Neural cell (in vitro differentiated cells): ENCODE measurements around the gene ARF1. TPM values are rescaled to one million over a fixed set of nuclear protein-coding genes. Genes with fewer than 3 reads are reported as not detected.
A peak's percentile ranks its signal among the peaks of the same experiment; 100 is the strongest.

Experiments
- H2AFZ ChIP-seq: fragments of 200-600, 300-800 bp; sonication (generic), shearing (Covaris generic); 2 replicates; pipeline ENCODE4 v1.6.0; 2014; ENCODE audit warnings: low read depth, mild to moderate bottlenecking, antibody characterized with exemption, low read length, moderate library complexity
- H3F3A ChIP-seq: fragments of 200-600 bp; shearing (Covaris generic); 2 replicates; pipeline ENCODE4 v1.6.1; 2016; ENCODE audit warnings: mild to moderate bottlenecking, moderate library complexity, mixed read lengths, antibody characterized with exemption, low read length; ENCODE audit not compliant: insufficient read depth, poor library complexity, severe bottlenecking
- H3K27ac ChIP-seq: fragments of 200-600, 300-800 bp; sonication (generic), shearing (Covaris generic); 2 replicates; pipeline ENCODE4 v1.5.1; 2014; ENCODE audit warnings: mild to moderate bottlenecking, low read length, moderate library complexity
- H3K27me3 ChIP-seq: fragments of 300-800, 200-600 bp; sonication (generic), shearing (Covaris generic); 2 replicates; pipeline ENCODE4 v1.6.0; 2014; ENCODE audit warnings: mild to moderate bottlenecking, low read depth, low read length, moderate library complexity; ENCODE audit not compliant: insufficient read depth
- H3K36me3 ChIP-seq: fragments of 300-800, 200-600 bp; sonication (generic), shearing (Covaris generic); 2 replicates; pipeline ENCODE4 v1.5.1; 2014; ENCODE audit warnings: mild to moderate bottlenecking, antibody characterized with exemption, low read length, moderate library complexity; ENCODE audit not compliant: insufficient read depth
- H3K4me2 ChIP-seq: fragments of 300-800, 200-600 bp; sonication (generic), shearing (Covaris generic); 2 replicates; pipeline ENCODE4 v1.6.0; 2014; ENCODE audit warnings: mild to moderate bottlenecking, low read length
- H3K4me3 ChIP-seq: fragments of 300-800, 200-600 bp; sonication (generic), shearing (Covaris generic); 2 replicates; pipeline ENCODE4 v1.5.1; 2014; ENCODE audit warnings: mild to moderate bottlenecking, low read length, moderate library complexity
- H3K79me2 ChIP-seq: fragments of 200-600 bp; shearing (Covaris generic); replicated peaks from 2 replicates; pipeline ENCODE4 v1.6.0; 2014; ENCODE audit warnings: mild to moderate bottlenecking, low read length, moderate library complexity; ENCODE audit not compliant: insufficient read depth
- H3K9ac ChIP-seq: fragments of 300-800, 200-600 bp; sonication (generic), shearing (Covaris generic); 2 replicates; pipeline ENCODE4 v1.6.1; 2016; ENCODE audit warnings: mild to moderate bottlenecking, low read length, mixed read lengths
- H3K9me2 ChIP-seq: fragments of 200-600 bp; shearing (Covaris generic); 2 replicates; pipeline ENCODE4 v1.6.1; 2016; ENCODE audit warnings: mild to moderate bottlenecking, low read length, mixed read lengths; ENCODE audit not compliant: insufficient read depth
- H3K9me3 ChIP-seq: fragments of 200-600, 300-800 bp; sonication (generic), shearing (Covaris generic); 2 replicates; pipeline ENCODE4 v1.6.1; 2016; ENCODE audit warnings: mild to moderate bottlenecking, mixed run types, low read length, moderate library complexity, mixed read lengths
- H4K20me1 ChIP-seq: fragments of 200-600 bp; shearing (Covaris generic); 2 replicates; pipeline ENCODE4 v1.6.1; 2016; ENCODE audit warnings: mild to moderate bottlenecking, mixed run types; ENCODE audit not compliant: insufficient read depth
- EP300 ChIP-seq: fragments of 450-650 bp; conservative IDR thresholded peaks from 2 replicates; pipeline ENCODE4 v1.6.1; 2014; ENCODE audit warnings: antibody characterized with exemption, mild to moderate bottlenecking, moderate library complexity; ENCODE audit not compliant: poor library complexity, severe bottlenecking
- EZH2 ChIP-seq: fragments of 200-600, 300-800 bp; shearing (Covaris generic), sonication (generic); IDR thresholded peaks from 2 replicates; pipeline ENCODE4 v1.6.1; 2014; ENCODE audit warnings: antibody characterized with exemption, low read length, borderline replicate concordance, mild to moderate bottlenecking; ENCODE audit not compliant: insufficient read depth, poor library complexity, severe bottlenecking
- MXI1 ChIP-seq: fragments of 450-650 bp; conservative IDR thresholded peaks from 2 replicates; pipeline ENCODE4 v1.6.1; 2014; ENCODE audit warnings: antibody characterized with exemption, mild to moderate bottlenecking; ENCODE audit not compliant: poor library complexity, severe bottlenecking
- POLR2AphosphoS5 ChIP-seq: IDR thresholded peaks from 2 replicates; pipeline ENCODE4 v1.6.1; 2012
- RAD21 ChIP-seq: fragments of 450-650 bp; conservative IDR thresholded peaks from 2 replicates; pipeline ENCODE4 v1.6.1; 2014; ENCODE audit warnings: antibody characterized with exemption, mild to moderate bottlenecking, moderate library complexity
- SMC3 ChIP-seq: fragments of 450-650 bp; conservative IDR thresholded peaks from 2 replicates; pipeline ENCODE4 v1.6.1; 2014; ENCODE audit warnings: antibody characterized with exemption, mild to moderate bottlenecking, moderate library complexity; ENCODE audit not compliant: poor library complexity
- TAF1 ChIP-seq: IDR thresholded peaks from 2 replicates; pipeline ENCODE4 v1.6.1; 2012; ENCODE audit warnings: low read depth
- polyA plus RNA-seq: library from polyadenylated mRNA; depleted of rRNA; stranded (reverse); fragments of >200 nt; gene quantifications from 2 replicates; pipeline ENCODE4 v1.2.3, GENCODE V29; 2014
- TF ChIP-seq, protein P1 (sequence below): fragments of 450-650 bp; IDR thresholded peaks from 2 replicates; pipeline ENCODE4 v1.5.1; 2014; ENCODE audit warnings: antibody characterized with exemption, mild to moderate bottlenecking, moderate library complexity; ENCODE audit not compliant: poor library complexity, severe bottlenecking
- TF ChIP-seq, protein P2 (sequence below): IDR thresholded peaks from 2 replicates; pipeline ENCODE4 v1.6.1; 2012; ENCODE audit warnings: borderline replicate concordance

ARF1 gene
- polyA plus RNA-seq, 1 donor from 2014 or later: 168 TPM

DNA sequence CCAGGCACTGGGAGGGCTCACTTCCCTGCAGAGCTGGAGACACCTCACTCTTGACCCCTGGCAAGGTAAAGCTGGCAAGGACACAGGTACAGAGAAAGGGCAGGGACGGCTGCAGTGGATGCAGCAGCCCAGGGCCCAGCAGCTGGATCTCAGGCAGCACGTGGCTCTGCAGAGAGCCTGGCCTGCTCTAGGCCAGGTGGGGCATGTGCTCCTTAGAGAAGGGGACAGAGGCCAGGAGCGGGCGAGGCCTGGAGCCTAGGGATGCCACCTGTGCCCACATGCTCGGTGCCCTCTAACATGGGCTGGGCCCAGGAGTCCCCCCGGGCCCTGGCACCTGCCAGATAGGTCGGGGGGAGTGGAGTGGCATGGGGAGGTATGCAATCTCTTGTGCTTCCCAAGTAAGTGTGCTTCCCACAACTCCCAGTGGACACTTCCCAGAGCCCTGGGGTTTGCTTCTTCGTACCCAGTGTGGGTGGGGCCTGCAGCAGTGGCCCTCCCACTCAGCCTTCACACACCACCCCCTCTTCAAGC is 45.7 kb upstream of the ARF1 start:
- Histone ChIP-seq H4K20me1 (no peaks in the 10 kb centered on the region), H3K4me2 (no peak overlapping the region), H3F3A (no peaks in the 10 kb centered on the region), H3K27ac (no peak overlapping the region), H3K9ac (no peak overlapping the region), H3K79me2 (no peaks in the 10 kb centered on the region), H3K9me3 (no peaks in the 10 kb centered on the region), H3K9me2 (no peaks in the 10 kb centered on the region), H3K36me3 (no peaks in the 10 kb centered on the region), H3K27me3 (peaks cover 11% of the 10 kb centered on the region), H2AFZ (no peak overlapping the region), H3K4me3 (no peak overlapping the region)
- no peak for TF ChIP-seq EZH2
- TF ChIP-seq POLR2AphosphoS5: no peak

DNA sequence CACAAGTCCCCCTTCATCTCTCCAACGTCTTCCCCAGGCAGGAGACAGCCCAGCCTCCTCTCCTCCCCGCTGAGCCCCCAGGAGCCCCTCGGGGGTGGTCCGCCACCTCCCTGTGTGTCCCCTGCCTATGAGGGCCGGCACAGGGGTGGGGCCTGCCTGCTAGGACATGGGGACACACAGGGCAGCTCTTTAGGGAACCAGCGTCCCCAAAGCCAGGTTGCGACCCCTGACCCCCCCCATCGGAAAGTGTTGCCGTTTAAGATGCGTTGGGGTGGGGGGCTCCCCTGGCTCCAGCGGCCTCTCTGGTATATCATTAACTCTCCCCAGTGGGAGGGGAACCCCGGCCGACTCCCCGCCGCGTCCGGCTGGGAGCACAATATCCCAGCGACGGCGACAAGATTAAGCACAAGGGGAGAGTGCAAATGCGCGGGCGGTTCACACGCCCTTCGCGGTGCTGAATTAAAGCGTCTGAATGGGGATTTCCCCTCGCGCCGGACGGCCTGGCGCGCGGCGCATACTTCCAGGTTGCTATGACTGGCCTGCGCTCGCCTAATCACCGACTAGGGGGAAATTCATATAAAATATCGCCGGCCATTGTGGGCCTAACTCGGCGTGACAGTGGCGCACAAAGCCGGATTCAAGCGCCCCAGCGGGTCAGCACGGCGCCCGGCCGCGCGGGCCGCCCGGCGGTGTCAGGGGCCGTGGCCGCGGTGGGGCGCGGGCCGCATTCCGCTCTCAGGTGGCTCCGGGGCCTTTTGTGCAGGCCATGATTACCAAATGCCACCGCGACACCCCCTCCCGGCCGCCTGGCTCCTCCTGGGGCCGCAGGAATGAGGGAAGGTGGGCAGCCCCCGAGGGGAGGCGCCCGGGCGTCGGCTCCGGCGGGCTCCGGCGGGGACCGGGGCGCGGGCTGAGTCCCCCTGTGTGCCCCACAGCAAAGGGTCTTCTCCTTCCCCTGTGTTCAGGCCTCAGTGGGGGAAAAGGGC is 44.8 kb upstream of the ARF1 start:
- Histone ChIP-seq H3K9me3 (no peaks in the 10 kb centered on the region), H4K20me1 (no peaks in the 10 kb centered on the region), H3K27me3 (peaks cover 11% of the 10 kb centered on the region), H3K4me3 (peak overlapping the region; percentile 28), H3K27ac (no peak overlapping the region), H3K9me2 (no peaks in the 10 kb centered on the region), H3K9ac (no peak overlapping the region), H2AFZ (no peak overlapping the region), H3K4me2 (no peak overlapping the region), H3F3A (no peaks in the 10 kb centered on the region), H3K36me3 (no peaks in the 10 kb centered on the region), H3K79me2 (no peaks in the 10 kb centered on the region)
- TF ChIP-seq EZH2 (no peak), SMC3 (no peak), RAD21 (no peak), MXI1 (no peak), EP300 (no peak), POLR2AphosphoS5 (no peak), TAF1 (no peak)
- TF ChIP-seq, protein P1, sequence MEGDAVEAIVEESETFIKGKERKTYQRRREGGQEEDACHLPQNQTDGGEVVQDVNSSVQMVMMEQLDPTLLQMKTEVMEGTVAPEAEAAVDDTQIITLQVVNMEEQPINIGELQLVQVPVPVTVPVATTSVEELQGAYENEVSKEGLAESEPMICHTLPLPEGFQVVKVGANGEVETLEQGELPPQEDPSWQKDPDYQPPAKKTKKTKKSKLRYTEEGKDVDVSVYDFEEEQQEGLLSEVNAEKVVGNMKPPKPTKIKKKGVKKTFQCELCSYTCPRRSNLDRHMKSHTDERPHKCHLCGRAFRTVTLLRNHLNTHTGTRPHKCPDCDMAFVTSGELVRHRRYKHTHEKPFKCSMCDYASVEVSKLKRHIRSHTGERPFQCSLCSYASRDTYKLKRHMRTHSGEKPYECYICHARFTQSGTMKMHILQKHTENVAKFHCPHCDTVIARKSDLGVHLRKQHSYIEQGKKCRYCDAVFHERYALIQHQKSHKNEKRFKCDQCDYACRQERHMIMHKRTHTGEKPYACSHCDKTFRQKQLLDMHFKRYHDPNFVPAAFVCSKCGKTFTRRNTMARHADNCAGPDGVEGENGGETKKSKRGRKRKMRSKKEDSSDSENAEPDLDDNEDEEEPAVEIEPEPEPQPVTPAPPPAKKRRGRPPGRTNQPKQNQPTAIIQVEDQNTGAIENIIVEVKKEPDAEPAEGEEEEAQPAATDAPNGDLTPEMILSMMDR: no peak
- TF ChIP-seq, protein P2, sequence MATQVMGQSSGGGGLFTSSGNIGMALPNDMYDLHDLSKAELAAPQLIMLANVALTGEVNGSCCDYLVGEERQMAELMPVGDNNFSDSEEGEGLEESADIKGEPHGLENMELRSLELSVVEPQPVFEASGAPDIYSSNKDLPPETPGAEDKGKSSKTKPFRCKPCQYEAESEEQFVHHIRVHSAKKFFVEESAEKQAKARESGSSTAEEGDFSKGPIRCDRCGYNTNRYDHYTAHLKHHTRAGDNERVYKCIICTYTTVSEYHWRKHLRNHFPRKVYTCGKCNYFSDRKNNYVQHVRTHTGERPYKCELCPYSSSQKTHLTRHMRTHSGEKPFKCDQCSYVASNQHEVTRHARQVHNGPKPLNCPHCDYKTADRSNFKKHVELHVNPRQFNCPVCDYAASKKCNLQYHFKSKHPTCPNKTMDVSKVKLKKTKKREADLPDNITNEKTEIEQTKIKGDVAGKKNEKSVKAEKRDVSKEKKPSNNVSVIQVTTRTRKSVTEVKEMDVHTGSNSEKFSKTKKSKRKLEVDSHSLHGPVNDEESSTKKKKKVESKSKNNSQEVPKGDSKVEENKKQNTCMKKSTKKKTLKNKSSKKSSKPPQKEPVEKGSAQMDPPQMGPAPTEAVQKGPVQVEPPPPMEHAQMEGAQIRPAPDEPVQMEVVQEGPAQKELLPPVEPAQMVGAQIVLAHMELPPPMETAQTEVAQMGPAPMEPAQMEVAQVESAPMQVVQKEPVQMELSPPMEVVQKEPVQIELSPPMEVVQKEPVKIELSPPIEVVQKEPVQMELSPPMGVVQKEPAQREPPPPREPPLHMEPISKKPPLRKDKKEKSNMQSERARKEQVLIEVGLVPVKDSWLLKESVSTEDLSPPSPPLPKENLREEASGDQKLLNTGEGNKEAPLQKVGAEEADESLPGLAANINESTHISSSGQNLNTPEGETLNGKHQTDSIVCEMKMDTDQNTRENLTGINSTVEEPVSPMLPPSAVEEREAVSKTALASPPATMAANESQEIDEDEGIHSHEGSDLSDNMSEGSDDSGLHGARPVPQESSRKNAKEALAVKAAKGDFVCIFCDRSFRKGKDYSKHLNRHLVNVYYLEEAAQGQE: no peak
